HG03175 (cell line): ENCODE results near the gene RFFL.

Source experiments
- ATAC-seq: cut with Tn5 transposase; IDR thresholded peaks from one replicate; pipeline ENCODE4 v1.9.1; 2021; ENCODE audit warnings: mild to moderate bottlenecking, moderate library complexity; ENCODE audit not compliant: unreplicated experiment

Gene RFFL

DNA sequence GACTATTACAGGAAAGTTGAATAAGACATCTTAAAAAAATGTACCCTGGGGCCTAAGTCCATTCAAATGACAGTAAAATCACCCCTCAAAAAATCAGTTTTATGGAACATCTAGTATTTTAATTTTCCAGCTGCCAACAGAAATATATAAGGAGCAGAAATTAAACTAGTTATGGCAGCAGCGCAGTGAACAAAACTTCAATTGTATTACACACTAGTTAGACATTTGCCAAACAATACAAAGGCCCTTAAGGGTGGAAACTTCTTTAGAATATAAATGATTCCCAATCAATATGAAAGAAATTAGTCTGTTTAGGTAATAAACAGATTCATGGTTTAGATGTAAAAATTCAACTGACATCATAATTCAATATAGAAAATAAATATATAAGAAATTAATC is 18.1 kb upstream of the RFFL start:
- ATAC-seq, result no peak

DNA sequence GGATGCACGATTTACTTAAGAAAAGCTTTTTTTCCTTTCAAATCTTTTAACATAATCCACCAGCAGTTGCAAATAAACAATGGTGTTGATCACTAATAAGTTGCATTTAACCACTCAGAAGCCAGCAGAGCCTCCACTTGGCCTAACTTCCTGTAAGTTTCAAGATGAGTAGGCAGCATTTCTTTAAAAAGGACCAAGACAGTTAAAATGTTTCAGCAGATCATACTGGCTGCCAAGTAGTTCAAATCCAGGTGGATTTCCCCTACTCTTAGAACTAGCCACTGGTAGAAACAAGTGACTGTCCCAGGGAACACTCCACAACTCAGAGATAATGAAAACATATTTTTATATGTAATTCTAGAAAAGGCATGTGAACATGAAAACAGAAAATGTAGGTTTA is 17.0 kb upstream of the RFFL start:
- ATAC-seq, result peak; percentile 55

DNA sequence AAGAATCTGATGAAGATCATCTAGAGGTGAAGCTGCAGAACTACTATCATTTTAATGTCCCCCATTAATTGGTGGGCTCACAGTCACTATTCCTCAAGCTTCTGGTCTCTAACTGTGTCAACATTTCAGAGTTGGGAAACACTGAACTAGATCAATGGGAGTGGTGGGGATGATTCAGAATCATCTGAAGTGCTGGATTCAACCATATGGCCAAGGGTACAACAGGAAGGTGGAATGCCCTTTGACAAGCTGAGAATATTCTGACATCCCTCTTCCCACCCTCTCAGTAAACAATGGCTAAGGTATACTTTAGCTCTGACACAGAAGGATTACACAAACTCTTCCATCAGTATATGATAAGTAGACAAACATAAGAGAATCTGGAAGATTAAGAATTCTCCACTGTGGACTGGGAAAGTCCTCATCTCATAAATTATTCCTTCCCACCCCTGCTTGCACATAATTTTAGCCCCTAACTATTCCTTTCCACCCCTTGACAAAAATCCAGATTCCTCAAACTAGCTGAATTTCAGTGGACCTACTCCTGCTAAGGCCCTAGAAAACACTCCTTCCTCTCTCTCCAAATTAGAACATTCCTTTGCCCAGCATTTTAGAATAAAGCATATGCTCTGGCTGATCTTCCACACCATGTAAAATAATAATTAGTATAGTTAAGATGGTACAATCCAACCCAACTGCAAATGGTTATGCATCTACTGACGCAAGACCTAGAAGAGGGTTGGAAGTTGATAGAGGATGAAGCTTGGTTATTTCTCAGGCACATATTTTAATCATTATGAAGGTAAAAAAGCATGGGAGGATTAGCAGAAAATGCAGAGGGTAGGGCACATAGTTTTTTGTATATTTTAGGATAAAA is 16.3 kb upstream of the RFFL start:
- ATAC-seq, result no peak

DNA sequence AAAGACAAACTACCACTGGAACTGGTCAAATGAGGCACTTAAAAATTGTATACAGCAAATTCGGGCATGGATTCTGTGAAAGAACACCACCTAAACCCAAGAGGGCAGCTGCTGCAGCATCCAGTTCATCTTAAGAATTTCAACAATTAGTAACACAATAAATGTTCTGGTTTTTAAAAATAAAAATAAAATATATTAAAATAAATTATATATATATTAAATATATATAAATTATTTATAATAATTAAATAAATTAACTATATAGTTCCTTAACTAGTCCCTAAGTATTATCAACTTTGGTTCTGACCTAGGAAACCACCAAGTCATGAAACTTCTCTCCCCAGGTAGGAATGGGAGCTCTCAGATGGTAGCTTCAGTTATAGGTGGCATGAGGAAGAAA is 13.4 kb upstream of the RFFL start:
- ATAC-seq, result no peak

DNA sequence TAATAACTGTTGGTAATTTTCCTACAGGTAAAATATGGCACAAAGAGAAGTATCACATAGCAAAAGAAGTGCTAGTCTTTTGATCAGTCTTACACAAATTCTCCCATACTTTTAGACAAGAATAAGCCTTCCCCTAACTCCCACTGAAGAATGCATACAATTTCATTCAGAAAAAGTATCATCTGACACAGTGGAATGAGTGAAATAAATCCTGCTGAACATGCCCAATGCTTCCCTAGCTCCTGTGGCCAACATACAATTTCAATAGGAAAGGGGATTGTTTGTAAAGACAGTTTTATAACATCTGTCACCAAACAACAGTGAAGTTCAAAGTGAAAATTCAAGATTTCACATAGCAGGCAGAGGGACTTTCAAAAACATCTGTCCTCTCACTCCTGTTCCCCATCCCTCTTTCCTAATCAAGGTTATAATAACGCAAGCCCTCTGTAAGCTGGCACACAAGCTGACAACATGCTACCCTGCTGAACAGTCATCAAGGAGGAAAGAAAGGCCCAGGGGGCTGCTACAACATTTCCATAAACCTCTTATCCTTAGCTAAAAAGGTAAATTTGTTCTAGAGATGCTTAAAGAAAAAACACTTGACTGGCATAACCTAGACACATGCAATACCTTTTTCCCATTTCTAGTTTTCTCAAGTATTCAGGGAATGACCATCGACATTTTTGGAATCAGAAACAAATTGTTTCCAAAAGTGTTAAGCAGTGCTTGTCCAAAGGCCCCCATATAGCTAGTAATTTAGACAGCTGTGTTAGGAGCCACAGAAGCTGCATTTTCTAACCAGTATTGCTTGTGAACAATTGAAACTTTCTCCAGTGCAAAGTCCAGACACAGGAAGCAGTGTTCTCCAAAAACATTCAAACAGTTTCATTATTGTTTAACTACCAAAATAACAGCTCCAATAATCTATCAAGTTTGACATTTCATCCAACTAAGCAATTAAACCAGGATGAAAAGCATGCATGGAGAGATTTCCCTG is 11.5 kb upstream of the RFFL start:
- ATAC-seq, result no peak

DNA sequence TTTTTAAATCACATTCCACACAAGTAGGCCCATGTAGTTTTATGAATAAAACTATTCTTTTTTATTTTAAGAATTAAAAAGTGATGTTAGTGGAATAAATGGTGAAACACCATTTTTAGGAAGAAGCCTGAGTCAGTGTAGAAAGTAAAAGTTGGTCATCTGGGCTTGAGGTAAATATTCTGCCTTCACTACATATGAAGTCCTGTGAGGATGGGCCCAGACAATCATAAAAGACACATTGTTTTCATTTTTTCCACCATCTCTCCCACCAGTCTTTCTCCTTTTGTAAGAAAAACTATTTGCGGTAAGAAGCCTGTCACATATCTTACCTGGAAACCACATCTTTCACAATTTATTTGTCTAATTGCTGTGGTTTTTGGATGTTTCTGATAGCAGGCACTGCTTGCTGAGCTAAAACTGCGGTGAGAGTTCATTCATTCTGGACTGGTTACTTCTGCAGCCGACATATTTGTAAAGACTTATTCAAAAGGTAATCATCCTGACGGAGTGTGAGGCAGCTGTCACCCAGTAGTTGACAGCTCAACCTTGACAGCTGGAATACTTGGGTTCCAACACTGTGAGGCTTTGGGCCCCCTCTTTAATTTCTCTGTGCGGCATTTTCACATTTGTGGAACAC is 10.6 kb upstream of the RFFL start:
- ATAC-seq, result no peak

- ATAC-seq, result no peak
Observed at GRCh38 chr17:35073183-35073790, 9.8 kb upstream of the RFFL start.

GRCh38 chr17:35069311-35069710 is 5.8 kb upstream of the RFFL start:
- no peak for ATAC-seq

DNA sequence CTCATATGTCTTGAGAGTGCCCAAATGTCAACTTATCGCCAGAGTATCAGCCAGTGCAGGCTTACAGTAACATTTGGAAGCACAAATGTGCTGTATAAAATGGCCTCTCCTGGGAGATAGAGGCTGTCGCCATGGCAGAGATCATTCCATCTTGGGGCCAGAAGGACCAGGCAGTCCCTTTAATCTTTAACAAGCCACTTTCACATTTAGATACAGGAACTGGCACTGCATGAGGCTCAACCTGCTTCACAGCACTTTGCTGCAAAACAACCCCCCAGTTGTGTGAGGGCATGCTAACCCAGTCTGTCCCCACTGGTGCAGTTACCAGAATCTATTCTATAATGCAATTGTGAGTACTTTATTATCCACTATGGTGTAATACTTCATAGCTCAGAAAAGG is 4.7 kb upstream of the RFFL start:
- ATAC-seq, result no peak

GRCh38 chr17:35065880-35066279 is 2.4 kb upstream of the RFFL start:
- ATAC-seq, result no peak

- ATAC-seq, result no peak
Observed at GRCh38 chr17:35064516-35065215, 1.2 kb upstream of the RFFL start.

DNA sequence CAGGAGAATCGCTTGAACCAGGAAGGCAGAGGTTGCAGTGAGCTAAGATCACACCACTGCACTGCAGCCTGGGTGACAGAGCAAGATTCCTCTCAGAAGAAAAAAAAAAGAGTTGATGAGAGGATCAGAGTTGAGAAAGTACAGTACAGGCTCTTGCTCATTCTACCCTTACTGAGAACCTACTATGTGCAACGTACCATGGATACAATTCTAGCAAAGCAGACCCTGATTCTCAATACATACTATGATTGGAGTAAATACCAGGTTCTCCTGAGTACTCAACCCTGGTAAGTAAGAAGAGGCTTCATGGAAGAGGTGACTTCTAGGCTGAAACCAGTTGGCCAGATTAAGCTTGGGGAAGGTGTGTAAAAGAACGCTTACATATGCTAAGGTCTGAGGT is 1.2 kb downstream of the RFFL start:
- ATAC-seq, result no peak

DNA sequence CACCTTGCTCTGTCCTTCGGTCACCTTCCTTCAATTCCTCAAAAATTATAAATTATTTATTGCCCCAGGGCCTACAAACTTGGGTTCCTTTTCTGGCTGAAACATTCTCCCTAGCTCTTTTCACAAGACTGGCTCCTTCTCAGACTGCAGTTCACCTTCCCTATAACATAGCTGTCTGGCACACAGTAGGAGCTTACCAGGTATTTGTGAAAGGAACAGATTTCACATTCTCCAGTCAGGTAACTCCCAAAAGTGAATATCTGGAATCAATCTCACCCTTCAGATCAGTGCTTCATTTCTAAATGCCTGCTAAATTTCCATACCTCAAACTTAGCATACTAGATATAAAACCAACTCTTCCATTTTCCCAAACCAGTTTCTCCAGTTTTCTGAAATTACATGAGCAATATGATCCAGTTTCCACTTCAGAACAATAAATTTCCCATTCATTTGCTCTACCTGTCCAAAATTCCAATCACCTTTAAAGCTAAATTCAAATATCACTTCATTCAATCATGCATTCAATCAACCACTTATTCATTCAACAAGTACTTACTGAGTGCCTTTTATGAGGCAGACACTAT is 6.1 kb downstream of the RFFL start:
- no peak for ATAC-seq

- ATAC-seq, result no peak
Observed at GRCh38 chr17:35056013-35056412, 7.5 kb downstream of the RFFL start.

GRCh38 chr17:35053204-35053603 is 10.3 kb downstream of the RFFL start:
- ATAC-seq, result no peak

GRCh38 chr17:35052780-35053179 is 10.7 kb downstream of the RFFL start:
- no peak for ATAC-seq

DNA sequence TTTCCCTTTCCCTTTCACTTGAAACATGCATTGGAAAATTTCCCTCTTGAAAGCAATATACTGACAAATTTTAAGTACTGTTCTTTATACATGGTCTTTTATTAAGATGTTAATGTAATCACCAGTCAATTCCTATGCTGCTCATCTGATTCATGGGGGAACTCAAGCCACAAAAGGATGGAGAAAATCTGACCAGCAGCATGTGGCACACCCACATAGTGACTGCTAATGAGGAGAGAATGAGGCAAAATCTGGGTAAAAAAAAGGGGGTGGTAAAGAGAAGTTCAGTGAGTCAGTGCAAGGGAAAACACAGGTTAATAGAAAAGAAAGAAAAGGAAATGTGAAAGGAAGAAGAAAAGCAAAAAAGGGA is 11.3 kb downstream of the RFFL start:
- no peak for ATAC-seq

- ATAC-seq, result no peak
Observed at GRCh38 chr17:35051579-35052240, 11.8 kb downstream of the RFFL start.

DNA sequence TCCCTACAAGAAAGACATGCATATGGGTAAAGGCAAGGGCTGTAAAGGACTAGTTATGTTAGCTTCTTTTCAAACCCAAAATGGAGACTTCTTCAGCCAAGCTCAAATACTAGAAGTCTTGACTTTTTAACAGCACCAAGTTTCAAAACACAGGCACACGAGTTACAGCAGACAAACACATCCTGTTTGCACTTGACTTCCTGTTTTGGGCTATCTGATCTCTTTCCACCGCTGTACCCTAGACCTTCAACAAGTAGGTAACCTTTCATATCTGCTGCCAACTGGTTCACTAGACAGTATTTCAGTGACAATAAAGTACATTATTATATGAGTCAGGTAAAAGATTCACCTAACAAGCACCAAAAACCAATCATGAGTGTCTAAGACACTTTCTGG is 12.3 kb downstream of the RFFL start:
- ATAC-seq, result peak; percentile 60
